ENCODE measurements around the gene MOB1A.

Gene MOB1A

DNA sequence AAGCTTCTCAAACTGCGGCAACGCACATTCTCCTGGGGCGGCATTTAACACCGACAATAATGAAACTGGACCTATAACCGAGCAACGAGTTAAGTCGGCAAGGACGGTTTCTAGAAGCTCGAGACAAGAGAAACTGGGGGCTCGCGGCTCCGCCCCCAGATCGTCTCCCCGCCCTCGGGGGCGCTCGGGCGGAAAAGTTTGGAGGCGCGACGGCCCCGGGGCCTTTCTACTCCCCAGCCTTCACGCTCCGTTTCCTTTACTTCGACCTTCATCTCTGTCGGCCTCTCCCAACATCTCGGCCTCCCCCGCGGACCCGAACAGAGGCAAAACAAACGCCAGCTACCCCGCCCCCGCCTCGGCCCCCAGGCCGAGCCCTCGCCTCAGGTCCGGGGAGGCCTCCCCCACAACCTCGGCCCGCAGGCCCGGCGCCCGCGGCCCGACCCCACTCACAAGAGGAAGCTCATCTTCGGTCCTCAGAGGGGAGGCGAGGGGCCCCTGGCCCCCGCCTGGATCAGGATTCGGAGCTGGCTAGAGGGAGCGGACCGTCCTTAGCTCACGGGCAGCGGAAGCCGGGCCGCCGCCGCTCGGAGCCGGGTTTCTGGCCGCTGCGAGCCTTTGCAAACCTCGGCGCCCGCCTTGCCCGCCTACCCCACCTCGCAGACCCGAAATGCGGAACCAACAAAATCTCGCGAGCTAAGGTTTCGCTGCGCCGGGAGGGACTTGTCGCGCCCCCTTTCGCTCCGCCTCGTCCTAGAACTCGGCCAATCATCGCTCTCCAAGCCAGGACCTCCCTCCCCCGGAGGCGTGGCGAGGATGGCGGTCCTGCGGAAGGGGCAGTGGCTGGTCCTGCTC is at the start of gene MOB1A:
TSS of gene MOB1A (minus strand) at position 669 of the 852 bp plus-strand sequence. CDS start at position 464, 205 bp downstream.
- peak; percentile 99 for DNase-seq

DNA sequence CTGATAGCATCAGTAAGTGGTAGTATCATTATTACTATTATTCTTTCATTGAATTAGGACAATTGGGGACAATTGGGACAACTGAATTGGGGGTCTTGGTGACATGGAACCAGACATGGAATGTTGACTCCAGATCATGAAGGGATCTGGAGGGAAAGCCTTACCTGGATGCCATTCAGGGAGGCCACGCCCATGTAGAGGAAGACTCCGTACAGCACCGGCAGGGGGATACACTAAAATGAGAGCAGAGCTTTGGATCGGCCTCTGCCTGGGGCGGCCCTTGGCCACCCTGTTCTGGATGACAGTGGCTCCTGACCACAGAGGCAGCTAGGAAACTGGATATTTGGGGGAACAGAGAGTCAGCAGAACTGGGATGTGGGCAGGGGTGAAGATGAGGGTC is 49.0 kb upstream of the MOB1A start:
- DNase-seq: no peak

DNA sequence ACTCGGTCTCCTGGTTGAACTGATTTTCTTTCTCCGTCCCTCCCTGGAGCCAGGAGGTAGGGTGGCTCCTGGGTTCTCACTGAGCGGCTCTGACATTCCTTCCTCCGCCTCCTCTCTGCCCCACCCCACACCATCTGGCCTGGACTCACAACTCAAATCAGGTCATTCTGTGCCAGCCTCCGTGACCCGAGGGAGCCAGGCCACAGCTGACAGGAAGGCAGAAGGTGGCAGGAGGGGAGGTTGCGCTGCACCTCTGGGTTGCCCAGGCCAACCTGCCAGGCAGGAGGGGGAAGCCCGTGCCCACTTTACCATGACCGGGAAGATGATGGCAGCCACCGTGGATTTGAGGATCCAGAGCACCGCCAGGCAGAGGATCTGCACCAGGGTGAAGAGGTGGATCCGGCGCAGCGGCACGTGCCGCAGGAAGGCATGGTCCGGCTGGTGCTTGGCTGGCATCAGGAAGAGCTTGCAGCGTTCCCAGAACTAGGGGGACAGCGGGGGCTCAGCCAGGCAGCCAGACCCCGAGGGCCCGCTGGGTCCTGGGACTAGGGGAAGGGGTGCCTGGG is 48.1 kb upstream of the MOB1A start:
- DNase-seq: no peak

DNA sequence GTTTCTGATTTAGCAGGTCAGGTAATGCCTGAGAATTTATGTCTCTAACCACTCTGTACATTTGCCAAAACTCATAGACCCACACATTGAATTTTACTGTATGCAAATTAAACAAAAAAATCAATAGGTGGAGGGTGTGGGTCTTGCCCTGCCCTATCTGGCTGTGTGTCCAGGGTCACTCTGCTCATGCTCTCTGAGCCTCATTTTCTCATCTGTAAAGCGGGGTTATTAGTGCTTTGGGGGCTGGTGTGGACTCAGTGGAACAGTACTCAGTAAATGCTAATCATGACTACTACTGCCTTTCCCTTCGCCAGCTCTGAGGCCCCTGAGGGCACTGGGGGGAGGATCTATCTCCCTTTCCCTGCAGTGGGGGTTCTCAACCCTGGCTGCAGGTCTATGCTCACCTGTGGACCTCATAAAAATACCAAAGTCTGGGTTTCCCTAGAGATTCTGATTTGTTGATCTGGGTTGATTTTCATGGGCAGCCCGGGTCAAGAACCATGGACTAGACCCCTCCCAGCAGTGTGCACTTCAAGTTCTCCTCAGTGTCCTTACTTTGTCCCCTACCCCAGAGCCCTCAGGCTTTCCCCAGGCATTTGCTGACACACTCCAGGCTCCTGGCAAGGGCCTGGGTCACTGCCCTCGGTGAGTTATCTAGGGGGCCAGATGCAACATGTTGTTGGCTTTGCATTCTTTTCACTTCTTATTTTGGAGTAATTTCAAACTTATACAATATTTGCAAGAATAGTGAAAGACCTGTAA is 47.2 kb upstream of the MOB1A start:
- DNase-seq: no peak

DNA sequence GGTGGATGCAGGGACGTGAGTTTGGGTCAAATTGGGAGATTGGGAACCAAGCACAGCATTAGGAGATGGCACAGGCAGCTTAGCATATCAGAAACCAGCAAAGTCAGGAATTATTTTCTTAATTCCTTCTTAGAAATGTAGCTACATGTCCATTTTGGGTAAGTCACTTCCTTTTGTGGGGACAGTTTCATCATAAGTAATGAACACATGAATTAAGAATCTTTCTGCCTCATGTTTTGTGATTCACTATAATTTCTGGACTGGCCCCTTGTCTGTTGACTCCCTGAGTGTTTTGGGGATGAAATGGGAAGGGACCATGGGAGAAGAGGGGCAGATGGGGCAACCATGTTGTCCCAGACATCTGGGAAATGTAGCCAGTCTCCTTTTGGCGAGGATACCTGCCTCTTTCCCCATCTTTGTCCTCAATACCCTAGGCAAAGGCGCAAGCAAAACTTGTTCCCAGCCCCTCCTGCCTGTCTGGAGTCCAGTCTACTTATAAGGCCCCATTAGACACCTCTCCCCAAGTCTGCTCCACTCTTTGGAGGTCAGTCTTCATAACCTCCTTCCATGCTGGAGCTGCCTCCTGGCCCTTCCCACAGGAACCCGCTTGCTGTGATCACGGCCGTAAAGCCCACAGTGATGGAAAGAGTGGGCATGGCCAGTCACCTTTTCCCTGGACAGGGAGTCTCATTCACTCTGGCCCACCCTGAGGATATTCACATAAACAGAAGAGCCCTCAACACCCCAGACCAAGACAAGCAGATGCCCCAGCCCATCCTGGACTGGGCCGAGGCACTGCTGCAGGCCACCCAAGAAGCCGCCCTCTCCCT is 45.5 kb upstream of the MOB1A start:
- DNase-seq: peak; percentile 58

DNA sequence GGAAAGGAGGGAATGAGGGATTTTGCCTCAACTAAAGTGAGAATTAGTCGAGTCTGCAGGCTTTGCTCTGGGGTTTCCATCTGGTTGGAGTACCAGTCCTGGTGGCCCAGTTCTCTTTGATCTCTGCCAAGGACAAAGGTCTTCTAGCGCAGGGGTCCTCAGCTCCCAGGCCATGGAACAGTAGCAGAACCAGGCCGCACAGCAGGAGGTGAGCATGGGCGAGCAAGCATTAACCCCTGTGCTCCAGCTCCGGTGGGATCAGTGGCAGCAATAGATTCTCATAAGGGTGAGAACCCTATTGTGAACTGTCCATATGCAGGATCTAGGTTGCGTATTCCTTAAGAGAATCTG is 43.6 kb upstream of the MOB1A start:
- no peak for DNase-seq

DNA sequence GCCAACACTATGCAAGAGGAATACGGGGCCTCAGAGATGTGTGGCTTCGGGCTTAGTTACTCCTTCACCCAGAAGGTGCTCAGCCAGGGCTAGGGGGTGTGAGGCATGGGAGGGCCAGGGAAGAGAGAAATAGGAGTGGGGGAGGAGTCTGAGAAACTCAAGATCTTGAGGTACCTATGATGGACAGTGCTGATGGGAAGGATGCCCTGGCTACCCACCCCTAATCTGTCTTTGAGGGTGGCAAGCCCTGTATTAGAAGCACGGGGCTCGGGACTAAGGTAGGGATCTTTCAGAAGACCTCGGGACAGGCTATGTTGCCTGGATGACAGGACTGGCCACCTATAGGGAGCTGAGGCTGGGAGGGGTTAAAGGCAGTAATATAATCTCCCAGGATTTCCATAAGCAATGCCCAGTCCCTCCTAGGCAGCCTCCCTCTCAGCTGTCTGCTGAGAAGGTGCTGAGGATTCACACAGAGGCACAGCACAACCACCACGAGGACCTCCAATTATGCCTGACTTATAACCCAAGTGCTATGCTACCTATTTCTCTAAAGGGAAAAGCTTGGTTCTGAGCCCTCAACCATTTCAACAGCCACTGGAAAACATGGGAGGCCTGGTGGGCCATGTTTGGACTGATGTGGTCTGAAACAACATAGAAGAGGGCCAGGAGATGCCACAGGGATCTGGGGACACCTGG is 43.1 kb upstream of the MOB1A start:
- peak; percentile 60 for DNase-seq

DNA sequence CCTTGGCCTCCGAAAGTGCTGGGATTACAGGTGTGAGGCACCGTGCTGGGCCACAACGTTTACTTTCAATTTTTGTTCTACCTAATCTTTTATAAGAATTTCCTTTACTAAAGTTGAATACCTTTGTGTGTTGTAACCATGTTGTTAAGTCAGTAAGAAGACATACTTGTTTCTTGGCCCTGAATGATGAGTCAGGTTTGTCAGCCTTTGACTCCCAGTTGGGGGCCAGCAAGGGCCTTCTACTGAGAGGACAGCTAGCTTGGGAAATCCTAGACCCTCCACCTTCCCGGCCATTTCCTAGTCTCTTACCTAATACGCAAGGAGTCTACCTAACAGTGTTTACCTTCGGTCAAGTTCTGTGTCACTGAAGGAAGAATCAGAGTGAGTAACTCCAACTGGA is 42.4 kb upstream of the MOB1A start:
- DNase-seq: no peak

DNA sequence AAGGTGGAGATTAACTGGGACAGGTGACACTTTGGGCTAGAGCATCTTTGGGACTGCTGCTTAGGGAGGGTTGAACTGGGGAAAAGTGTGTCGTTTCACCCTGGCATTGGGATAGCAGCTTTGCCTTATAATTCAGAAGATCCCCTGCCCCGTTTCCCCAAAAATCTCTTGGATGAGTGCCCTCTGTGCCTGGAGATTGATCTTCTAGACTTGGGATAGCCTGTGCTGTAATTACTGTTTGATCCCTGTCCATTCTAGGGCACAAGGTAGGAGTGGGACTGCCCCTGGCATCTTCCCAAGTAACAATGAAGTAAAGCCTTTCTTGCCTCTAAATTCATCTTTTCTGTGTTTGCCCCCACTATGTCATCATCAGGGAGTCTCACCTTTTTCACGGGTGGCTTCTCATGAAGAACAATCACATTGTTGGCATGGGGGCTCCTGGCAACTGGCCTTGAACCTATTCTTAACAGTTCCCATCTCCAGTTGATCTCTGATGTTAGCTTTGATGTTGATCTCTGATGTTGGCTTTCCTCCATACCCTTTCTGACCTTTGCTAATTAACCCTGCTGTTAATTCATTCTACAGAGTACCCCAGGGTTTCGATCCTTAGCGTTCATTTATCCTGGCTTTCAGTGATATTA is 41.3 kb upstream of the MOB1A start:
- peak; percentile 48 for DNase-seq

DNA sequence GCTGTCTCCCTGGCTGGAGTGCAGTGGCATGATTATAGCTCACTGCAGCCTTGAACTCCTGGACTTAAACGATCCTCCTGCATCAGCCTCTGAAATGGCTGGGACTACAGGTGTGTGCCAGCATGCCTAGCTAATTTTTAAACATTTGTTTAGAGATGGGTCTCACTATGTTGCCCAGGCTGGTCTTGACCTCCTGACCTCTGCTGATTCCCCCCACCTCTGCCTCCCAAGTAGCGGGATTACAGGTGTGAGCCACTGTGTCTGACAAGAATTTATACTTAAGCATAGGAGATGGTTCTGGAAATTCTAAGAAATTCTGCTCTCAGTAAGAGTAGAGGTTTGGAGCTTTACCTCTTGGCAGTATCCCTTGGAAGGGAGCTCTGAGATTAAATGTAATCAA is 38.0 kb upstream of the MOB1A start:
- DNase-seq: peak; percentile 17

DNA sequence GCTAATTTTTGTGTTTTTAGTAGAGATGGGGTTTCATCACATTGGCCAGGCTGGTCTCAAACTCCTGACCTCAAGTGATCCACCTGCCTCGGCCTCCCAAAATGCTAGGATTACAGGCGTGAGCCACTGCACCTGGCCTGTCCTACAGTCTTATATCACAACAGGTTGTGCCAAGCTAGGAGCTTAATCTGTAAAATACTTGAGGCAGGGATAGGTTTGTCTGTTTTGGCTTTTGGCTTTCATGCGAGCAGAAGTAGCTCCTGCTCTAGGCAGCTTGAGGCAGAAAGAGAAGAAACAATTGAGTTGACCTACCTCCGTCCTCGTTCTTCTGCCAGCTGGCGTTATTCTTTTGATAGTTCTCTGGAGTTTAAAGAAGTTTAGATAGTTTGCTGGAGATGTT is 37.1 kb upstream of the MOB1A start:
- DNase-seq: peak; percentile 48

DNA sequence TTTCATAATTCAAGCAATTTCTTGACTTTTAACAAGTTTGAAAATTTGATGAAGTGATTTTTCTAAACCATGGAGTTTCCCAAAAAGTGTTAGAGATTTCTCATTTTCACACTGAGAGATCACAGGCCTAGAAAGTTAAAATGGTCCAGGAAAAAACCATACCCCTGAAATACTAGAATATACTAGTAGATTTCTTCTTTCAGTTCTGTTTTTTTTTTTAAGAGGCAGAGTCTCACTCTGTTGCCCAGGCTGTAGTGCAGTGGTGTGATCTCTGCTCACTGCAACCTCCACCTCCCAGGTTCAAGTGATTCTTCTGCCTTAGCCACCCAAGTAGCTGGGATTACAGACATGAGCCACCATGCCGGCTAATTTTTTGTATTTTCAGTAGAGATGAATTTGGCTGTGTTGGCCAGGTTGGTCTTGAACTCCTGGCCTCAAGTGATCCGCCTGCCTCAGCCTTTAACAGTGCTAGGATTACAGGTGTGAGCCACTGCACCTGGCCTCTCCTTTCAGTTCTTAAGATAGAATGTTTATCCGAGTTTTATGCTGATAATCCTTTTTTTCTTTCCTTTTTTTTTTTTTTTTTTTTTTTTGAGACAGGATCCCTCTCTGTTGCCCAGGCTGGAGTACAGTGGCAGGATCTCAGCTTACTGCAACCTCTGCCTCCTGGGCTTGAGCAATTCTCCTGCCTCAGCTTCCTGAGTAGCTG is 34.2 kb upstream of the MOB1A start:
- peak; percentile 28 for DNase-seq

DNA sequence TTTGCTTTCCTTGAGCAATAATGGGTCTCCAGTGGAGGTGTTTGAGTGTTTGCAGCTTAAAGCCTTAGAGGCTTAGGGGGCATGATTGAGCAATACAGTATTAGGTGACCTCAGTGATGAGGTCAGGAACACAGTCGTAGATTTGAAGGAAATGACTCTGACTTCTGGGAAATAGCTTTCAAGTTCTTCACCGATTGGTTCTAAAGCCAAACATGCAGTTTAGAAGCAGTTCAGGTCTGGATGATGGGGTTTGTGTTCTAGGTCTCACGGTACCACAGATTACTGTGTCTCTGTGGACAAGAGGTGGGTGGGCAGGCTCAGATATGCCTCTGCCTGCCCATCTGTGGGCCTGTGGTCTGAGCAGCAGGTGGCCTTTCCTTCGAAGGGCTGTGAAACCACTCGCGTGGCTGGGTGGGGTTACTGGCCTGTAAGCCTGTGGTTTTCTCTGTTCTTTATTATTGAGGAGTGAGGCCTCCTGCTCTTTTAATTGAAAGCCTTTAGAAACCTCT is 27.6 kb upstream of the MOB1A start:
- peak; percentile 73 for DNase-seq

DNA sequence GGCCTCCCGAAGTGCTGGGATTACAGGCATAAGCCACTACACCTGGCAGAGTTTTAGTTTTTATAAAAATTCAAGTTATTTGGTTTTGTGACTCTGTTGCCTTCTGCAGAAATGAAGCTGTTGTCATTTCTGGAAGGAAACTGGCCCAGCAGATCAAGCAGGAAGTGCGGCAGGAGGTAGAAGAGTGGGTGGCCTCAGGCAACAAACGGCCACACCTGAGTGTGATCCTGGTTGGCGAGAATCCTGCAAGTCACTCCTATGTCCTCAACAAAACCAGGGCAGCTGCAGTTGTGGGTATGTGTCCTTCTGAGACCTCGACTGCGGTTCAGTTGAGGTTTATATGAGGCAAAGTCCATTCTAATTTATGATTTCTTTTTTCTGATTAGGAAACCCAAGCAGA is 26.9 kb upstream of the MOB1A start:
- peak; percentile 58 for DNase-seq

DNA sequence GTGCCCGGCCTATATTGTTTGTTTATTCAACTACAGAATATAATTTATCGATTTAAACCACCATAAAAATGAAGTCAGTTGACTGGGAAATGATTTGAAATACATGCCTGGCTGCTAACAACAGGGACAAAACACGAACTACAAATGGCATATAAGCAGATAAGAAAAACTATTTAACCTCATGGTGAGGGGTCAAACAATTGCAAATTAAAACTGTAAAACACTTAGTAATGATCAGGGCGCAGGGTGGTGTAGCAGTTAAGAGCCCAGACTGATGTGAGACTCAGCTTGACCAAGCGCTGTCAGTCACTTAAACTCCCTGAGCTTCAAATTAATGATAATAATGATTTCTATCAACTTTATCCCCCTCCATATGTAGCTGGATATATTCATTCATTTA is 26.4 kb upstream of the MOB1A start:
- DNase-seq: no peak

DNA sequence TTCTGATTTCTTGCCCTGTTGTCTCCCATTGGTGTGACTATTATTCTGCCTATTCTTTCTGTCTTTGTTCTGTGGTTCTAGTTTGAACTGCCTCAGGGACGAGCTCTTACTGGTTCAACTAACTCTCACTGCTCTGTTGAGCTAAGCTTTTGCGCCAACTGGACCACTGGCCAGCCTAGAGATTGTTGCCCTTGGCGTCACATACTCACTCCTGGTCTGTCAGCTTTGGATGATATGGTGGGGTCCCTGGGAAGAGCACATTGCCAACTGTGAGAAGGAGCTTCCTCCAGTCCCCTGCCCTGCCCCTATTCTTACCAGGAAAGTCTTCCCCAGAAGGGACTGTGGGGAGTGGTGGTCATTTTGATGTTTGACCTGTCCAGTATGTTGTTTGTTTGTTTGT is 25.8 kb upstream of the MOB1A start:
- peak; percentile 53 for DNase-seq

DNA sequence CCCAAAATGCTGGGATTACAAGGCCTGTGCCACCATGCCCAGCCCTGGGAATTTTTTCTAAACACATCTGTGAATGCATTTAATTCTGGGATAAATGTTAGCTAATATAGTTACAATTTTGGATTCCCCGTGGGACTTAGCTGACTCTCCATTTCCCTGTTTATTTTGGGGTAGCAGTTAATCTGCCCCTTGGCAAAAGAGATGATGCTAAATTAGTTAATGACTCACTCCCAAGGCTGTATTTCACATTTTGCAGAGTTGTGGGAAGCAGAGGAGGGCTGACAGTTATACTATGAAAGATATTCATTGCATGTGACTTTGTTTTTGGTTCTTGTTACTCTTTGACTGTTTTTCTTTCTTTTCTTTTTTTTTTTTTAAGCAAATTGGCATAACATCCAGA is 22.9 kb upstream of the MOB1A start:
- no peak for DNase-seq

DNA sequence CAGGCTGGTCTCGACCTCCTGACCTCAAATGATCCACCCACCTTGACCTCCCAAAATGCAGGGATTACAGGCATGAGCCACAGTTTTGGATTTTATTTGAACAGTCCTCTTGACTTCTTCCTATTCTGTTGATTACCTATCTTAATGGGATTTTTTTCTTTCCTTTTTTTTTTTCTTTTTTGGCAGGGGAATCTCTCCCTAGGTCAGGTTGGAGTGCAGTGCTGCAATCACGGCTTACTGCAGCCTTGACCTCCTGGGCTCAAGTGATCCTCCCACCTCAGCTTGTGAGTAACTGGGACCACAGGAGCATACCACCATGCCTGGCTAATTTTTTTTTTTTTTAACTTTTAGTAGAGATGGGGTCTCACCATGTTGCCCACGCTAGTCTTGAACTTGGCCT is 22.5 kb upstream of the MOB1A start:
- peak; percentile 32 for DNase-seq

DNA sequence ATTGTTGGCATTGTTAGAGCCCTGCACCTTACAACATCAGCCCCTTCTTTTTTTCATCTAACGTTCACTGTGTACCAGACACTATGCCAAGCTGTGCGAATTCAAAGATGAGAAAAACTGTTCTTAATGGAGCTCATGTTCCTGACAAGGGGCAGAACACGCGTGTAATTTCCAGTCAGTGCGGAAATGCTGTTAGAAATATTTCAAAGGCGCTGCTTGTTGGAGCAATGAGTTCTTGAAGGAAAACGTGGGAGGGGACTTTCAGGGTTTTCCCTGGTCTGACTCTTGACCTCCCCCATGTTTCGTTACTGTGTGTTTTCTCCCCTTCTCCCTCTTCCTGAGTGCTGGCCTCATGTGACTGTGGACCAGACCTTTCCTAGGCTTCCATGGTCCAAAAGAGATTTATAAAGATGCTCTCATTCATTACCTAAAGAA is 21.2 kb upstream of the MOB1A start:
- DNase-seq: peak; percentile 66

DNA sequence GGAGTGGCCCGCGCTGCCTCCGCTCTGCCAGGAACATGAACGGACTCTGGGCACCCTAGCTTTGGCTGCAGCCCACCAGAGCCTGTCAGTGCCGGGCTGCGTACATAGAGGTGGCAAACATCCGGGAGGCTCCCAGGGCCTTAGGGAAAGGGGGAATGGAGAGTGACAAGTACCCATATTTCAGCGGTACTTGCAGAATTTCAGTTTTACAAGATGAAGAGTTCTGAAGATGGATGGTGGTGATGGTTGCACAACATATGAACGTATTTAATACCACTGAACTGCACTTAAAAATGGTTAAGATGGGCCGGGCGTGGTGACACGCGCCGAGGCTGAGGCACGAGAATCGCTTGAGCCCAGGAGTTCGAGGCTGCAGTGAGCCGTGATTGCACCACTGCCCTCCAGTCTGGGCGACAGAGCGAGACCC is 20.6 kb upstream of the MOB1A start:
- no peak for DNase-seq
